EL (cell line): Measurements from ENCODE around the gene YOD1.

Experiments used
- DNase-seq: peaks from one replicate; pipeline ENCODE4 v3.0.0-alpha.2; 2016

The YOD1 gene

GRCh38 chr1:207024202-207025145 lies 26.5 kb downstream of the YOD1 start:
- DNase-seq = no peak

- DNase-seq = no peak
These were observed 27.9 kb downstream of the YOD1 start for GRCh38 chr1:207022996-207023679.

GRCh38 chr1:207021876-207022596 lies 29.0 kb downstream of the YOD1 start:
- no peak for DNase-seq

GRCh38 chr1:207021139-207021861 lies 29.7 kb downstream of the YOD1 start:
- DNase-seq = peak; percentile 34

- DNase-seq = peak; percentile 41
These were observed 30.3 kb downstream of the YOD1 start for GRCh38 chr1:207020709-207021107.

- DNase-seq = no peak
These were observed 30.8 kb downstream of the YOD1 start for GRCh38 chr1:207020065-207020708.

- DNase-seq = no peak
These were observed 31.3 kb downstream of the YOD1 start for GRCh38 chr1:207019661-207020060.

GRCh38 chr1:207019161-207019560 lies 31.8 kb downstream of the YOD1 start:
- DNase-seq = no peak

GRCh38 chr1:207018707-207019106 lies 32.3 kb downstream of the YOD1 start:
- DNase-seq = no peak

- DNase-seq = no peak
These were observed 33.1 kb downstream of the YOD1 start for GRCh38 chr1:207017615-207018559.

- DNase-seq = no peak
These were observed 35.2 kb downstream of the YOD1 start for GRCh38 chr1:207015791-207016190.

- DNase-seq = no peak
These were observed 36.3 kb downstream of the YOD1 start for GRCh38 chr1:207014728-207015127.

GRCh38 chr1:207013321-207014085 lies 37.5 kb downstream of the YOD1 start:
- no peak for DNase-seq

GRCh38 chr1:207010726-207011125 lies 40.3 kb downstream of the YOD1 start:
- DNase-seq = no peak

- no peak for DNase-seq
These were observed 41.1 kb downstream of the YOD1 start for GRCh38 chr1:207009945-207010344.

GRCh38 chr1:207009182-207009850 lies 41.7 kb downstream of the YOD1 start:
- DNase-seq = no peak

- DNase-seq = peak; percentile 96
These were observed 43.5 kb downstream of the YOD1 start for GRCh38 chr1:207007352-207008033.

GRCh38 chr1:207006914-207007313 lies 44.1 kb downstream of the YOD1 start:
- no peak for DNase-seq

- DNase-seq = no peak
These were observed 44.9 kb downstream of the YOD1 start for GRCh38 chr1:207006083-207006482.
